HepG2 (cell line): ENCODE measurements around the gene NRN1L.

ENCODE experiments used
- GTF2F1 ChIP-seq: fragments of 150-350 bp; IDR thresholded peaks from 2 replicates; pipeline ENCODE4 v1.6.1; 2014; ENCODE audit warnings: low read length
- NFIB ChIP-seq: sonication (generic); formaldehyde crosslinking; IDR thresholded peaks from 2 replicates; pipeline ENCODE4 v1.9.0; 2021; ENCODE audit warnings: missing genetic modification reagents, mild to moderate bottlenecking, borderline replicate concordance
- TAF1 ChIP-seq: sonication (generic); formaldehyde crosslinking; IDR thresholded peaks from 2 replicates; pipeline ENCODE4 v1.4.0; 2020; ENCODE audit warnings: missing genetic modification reagents
- TP53 ChIP-seq: sonication (generic); formaldehyde crosslinking; conservative IDR thresholded peaks from 2 replicates; pipeline ENCODE4 v1.4.0; 2020; ENCODE audit warnings: missing genetic modification reagents
- ZZZ3 ChIP-seq: sonication (generic); formaldehyde crosslinking; IDR thresholded peaks from 2 replicates; pipeline ENCODE4 v1.4.0; 2020; ENCODE audit warnings: missing genetic modification reagents, mild to moderate bottlenecking, borderline replicate concordance

DNA sequence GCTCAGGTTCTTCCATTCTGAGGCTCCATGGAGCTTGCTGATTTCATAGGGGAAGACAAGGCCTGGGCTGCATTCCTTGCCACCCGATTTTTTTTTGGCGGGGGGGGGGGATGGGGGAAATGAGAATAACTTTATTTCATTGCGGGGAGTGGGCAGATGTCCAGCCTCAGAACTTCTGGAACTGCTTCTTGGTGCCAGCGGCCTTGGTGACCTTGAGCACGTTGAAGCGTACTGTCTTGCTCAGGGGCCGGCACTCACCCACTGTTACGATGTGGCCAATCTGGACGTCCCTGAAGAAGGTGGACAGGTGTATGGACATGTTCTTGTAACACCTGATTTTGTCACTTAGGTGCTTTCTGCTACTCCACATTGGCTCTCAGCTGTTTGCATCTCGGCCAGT is 28.9 kb upstream of the NRN1L start:
- no peak for TF ChIP-seq GTF2F1
- no peak for TF ChIP-seq ZZZ3
- no peak for TF ChIP-seq TAF1
- TF ChIP-seq TP53 (CRISPR knock-in tag), result no peak
- TF ChIP-seq NFIB (CRISPR knock-in tag), result no peak
